ENCODE results near the gene NBPF6. TPM values are rescaled to one million over a fixed set of nuclear protein-coding genes. Genes with fewer than 3 reads are reported as not detected.

Gene NBPF6
- total and polyA plus RNA-seq, 2 donors (not counting 1 experiment from before 2014, with no cell fraction given) = not detected

DNA sequence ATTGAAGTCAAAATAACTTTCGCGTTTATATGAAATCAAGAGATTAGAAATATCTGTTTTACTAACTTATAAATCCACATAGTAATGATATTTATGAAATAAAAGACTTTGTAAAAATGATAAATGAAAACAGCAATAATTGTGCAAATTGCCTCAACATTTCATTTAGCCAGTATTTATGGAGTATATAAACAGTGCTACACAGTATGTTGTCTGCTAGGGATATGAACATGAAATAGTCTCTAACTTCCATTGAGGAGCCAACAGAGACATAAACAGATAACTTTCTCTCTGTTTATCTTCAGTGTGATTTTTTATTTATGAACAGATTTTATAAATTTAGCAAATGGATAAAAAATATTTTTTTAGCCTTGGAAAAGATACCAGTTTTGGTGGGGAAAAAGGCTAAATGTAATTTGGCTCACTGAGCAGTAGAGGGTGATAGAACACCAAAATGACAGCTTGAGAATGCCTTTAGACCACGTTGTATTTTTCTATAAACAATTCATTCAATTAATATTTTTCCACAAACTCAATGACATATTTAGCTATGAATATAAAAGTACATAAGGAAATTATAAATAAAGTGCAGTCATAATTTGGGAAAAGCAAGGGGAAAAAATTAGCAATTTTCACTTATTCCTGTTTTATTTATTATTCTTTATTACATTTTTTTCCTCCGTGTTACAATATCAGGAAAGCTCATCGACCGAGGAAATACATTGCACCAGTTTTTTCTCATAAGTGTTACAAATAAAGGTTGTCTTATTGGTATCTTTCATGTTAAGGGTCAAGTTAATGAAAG lies 62.3 kb downstream of the NBPF6 start:
- peaks cover 0 to 6% (median 0%) of the 10 kb centered on the region in 4 experiments for H3K27me3 ChIP-seq (replicated peaks in 1 of 4; ENCODE audit: control extremely low read depth in 1 of 4, control insufficient read depth in 3 of 4, insufficient read depth in 4 of 4, low read length in 3 of 4)
- no peak overlapping the region for H3K4me2 ChIP-seq (replicated peaks; ENCODE audit: low read depth, low read length, poor library complexity, severe bottlenecking)
- Mint-ChIP-seq H3K9me3 (ENCODE audit: insufficient read depth) (no peaks in the 10 kb centered on the region), H3K4me1 (no peaks in the 10 kb centered on the region), H3K4me3 (no peak overlapping the region), H3K27me3 (peaks cover 8% of the 10 kb centered on the region), H3K27ac (no peak overlapping the region)
- CTCF ChIA-PET = interaction anchor here (0.7 to 10.1 kb wide), 22 partner anchors 10 to 730 kb away, joined by 3 to 325 read pairs (median 4); partner anchors contain the start of genes EEIG2, HENMT1 and SLC25A24
- no peak overlapping the region for H2AFZ ChIP-seq (ENCODE audit: insufficient read depth, low read depth, low read length, poor library complexity, severe bottlenecking)
- peak; percentile 65 for ATAC-seq (ENCODE audit: low read depth)
- DNase-seq = peak; percentile 68
- H3K9ac ChIP-seq (ENCODE audit: low read length) = no peak overlapping the region
- POLR2A ChIA-PET = no interaction called here
- no peaks in the 10 kb centered on the region for H4K20me1 ChIP-seq (ENCODE audit: control insufficient read depth, insufficient read depth, low read length, poor library complexity, severe bottlenecking)
- no CpG with 5 or more reads among the region's 6 CpGs for WGBS (ENCODE audit: insufficient coverage)
- no peak overlapping the region for H3K27ac ChIP-seq (ENCODE audit: low read length in 2 of 2)
- no peaks in the 10 kb centered on the region for H3K9me3 ChIP-seq (ENCODE audit: control extremely low read depth in 1 of 3, control insufficient read depth in 2 of 3, insufficient read depth in 1 of 3, low read length in 2 of 3)
- H3K79me2 ChIP-seq (ENCODE audit: control insufficient read depth, insufficient read depth, low read length) = no peaks in the 10 kb centered on the region
- no peaks in the 10 kb centered on the region for H3K36me3 ChIP-seq (replicated peaks in 1 of 2; ENCODE audit: control extremely low read depth in 1 of 2, control insufficient read depth in 1 of 2, extremely low read depth in 1 of 2, insufficient read depth in 2 of 2, low read length in 1 of 2)
- no peaks in the 10 kb centered on the region for H3K4me1 ChIP-seq (ENCODE audit: control insufficient read depth in 2 of 2, insufficient read depth in 2 of 2, low read length in 2 of 2)
- no peak overlapping the region for H3K4me3 ChIP-seq (ENCODE audit: control extremely low read depth in 1 of 5, extremely low read depth in 1 of 5, insufficient read depth in 1 of 5, low read depth in 2 of 5, low read length in 4 of 5)
- intact Hi-C loops (cut with micrococcal nuclease) = loop anchor here (1.0 to 5.0 kb wide), 3 partner anchors 49 to 235 kb away; partner anchors contain the start of genes PRPF38B and STXBP3
- TF ChIP-seq, protein P1, sequence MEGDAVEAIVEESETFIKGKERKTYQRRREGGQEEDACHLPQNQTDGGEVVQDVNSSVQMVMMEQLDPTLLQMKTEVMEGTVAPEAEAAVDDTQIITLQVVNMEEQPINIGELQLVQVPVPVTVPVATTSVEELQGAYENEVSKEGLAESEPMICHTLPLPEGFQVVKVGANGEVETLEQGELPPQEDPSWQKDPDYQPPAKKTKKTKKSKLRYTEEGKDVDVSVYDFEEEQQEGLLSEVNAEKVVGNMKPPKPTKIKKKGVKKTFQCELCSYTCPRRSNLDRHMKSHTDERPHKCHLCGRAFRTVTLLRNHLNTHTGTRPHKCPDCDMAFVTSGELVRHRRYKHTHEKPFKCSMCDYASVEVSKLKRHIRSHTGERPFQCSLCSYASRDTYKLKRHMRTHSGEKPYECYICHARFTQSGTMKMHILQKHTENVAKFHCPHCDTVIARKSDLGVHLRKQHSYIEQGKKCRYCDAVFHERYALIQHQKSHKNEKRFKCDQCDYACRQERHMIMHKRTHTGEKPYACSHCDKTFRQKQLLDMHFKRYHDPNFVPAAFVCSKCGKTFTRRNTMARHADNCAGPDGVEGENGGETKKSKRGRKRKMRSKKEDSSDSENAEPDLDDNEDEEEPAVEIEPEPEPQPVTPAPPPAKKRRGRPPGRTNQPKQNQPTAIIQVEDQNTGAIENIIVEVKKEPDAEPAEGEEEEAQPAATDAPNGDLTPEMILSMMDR (IDR thresholded peaks at IDR 0.05) = peak; percentile 97
- TF ChIP-seq EZH2 (IDR thresholded peaks at IDR 0.05; ENCODE audit: borderline replicate concordance, insufficient read depth, low read depth, low read length, poor library complexity, severe bottlenecking) = no peak

DNA sequence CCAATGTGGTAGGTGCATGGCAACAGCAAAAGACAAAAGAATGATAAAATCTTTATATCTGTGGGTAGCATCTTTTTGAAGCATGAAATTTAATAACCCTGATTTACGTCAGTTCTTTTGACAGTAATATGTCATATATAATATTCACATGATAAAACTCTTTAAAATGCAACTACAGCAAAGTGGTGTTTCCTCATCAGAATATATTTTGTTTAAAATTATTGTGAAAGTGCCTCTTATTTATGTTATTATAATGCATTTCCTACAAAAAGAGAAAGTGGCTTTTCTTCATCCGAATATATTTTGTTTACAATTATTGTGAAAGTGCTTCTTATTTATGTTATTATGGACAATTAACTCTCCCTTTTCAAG lies 62.9 kb downstream of the NBPF6 start:
- Histone ChIP-seq H3K27ac (ENCODE audit: low read length in 2 of 2) (no peak overlapping the region), H2AFZ (ENCODE audit: insufficient read depth, low read depth, low read length, poor library complexity, severe bottlenecking) (no peak overlapping the region), H3K36me3 (replicated peaks in 1 of 2; ENCODE audit: control extremely low read depth in 1 of 2, control insufficient read depth in 1 of 2, extremely low read depth in 1 of 2, insufficient read depth in 2 of 2, low read length in 1 of 2) (no peaks in the 10 kb centered on the region), H4K20me1 (ENCODE audit: control insufficient read depth, insufficient read depth, low read length, poor library complexity, severe bottlenecking) (no peaks in the 10 kb centered on the region), H3K9me3 (ENCODE audit: control extremely low read depth in 1 of 3, control insufficient read depth in 2 of 3, insufficient read depth in 1 of 3, low read length in 2 of 3) (no peaks in the 10 kb centered on the region), H3K79me2 (ENCODE audit: control insufficient read depth, insufficient read depth, low read length) (no peaks in the 10 kb centered on the region), H3K4me2 (replicated peaks; ENCODE audit: low read depth, low read length, poor library complexity, severe bottlenecking) (no peak overlapping the region), H3K27me3 (replicated peaks in 1 of 4; ENCODE audit: control extremely low read depth in 1 of 4, control insufficient read depth in 3 of 4, insufficient read depth in 4 of 4, low read length in 3 of 4) (peaks cover 0 to 6% (median 0%) of the 10 kb centered on the region in 4 experiments), H3K4me1 (ENCODE audit: control insufficient read depth in 2 of 2, insufficient read depth in 2 of 2, low read length in 2 of 2) (no peaks in the 10 kb centered on the region), H3K9ac (ENCODE audit: low read length) (no peak overlapping the region), H3K4me3 (ENCODE audit: control extremely low read depth in 1 of 5, extremely low read depth in 1 of 5, insufficient read depth in 1 of 5, low read depth in 2 of 5, low read length in 4 of 5) (no peak overlapping the region)
- TF ChIP-seq, protein P1 (IDR thresholded peaks at IDR 0.05) = no peak
- no peak for TF ChIP-seq EZH2 (IDR thresholded peaks at IDR 0.05; ENCODE audit: borderline replicate concordance, insufficient read depth, low read depth, low read length, poor library complexity, severe bottlenecking)
- no peak overlapping the region for H3K27ac Mint-ChIP-seq
- ChIA-PET POLR2A (no interaction called here), CTCF (interaction anchor here (0.7 to 10.1 kb wide), 20 partner anchors 9 to 730 kb away, joined by 3 to 325 read pairs (median 4); partner anchors contain the start of genes EEIG2, HENMT1 and SLC25A24)
- DNase-seq (no peak), ATAC-seq (ENCODE audit: low read depth) (no peak)
- WGBS (ENCODE audit: insufficient coverage) = no CpG with 5 or more reads among the region's 2 CpGs
- peaks cover 8% of the 10 kb centered on the region for H3K27me3 Mint-ChIP-seq
- no peaks in the 10 kb centered on the region for H3K4me1 Mint-ChIP-seq
- H3K9me3 Mint-ChIP-seq (ENCODE audit: insufficient read depth) = no peaks in the 10 kb centered on the region
- intact Hi-C loops (cut with micrococcal nuclease) = loop anchor here (5.0 kb wide), 2 partner anchors 179 to 234 kb away; partner anchors contain the start of genes PRPF38B and STXBP3
- no peak overlapping the region for H3K4me3 Mint-ChIP-seq
